Measurements from ENCODE around the gene ILK. TPM values are rescaled to one million over a fixed set of nuclear protein-coding genes. Genes with fewer than 3 reads are reported as not detected.

ILK gene
- total RNA-seq, 1 experiment from 2014 or later = 73.5 TPM

GRCh38 chr11:6602096-6602940 lies 1.3 kb upstream of the ILK start (continued):
- TF ChIP-seq CTCF (IDR thresholded peaks at IDR 0.05 in 2 of 3, conservative IDR thresholded peaks at IDR 0.05 in 1 of 3; ENCODE audit: borderline replicate concordance in 1 of 3, insufficient read depth in 1 of 3, low read depth in 2 of 3, low read length in 2 of 3) = no peak
- no peak for TF ChIP-seq ELF1 (IDR thresholded peaks at IDR 0.05; ENCODE audit: borderline replicate concordance, low read depth)
- no peak for TF ChIP-seq FOSL1 (IDR thresholded peaks at IDR 0.05; ENCODE audit: low read depth)
- TF ChIP-seq MAX (IDR thresholded peaks at IDR 0.05) = no peak
- no peak for TF ChIP-seq TCF7L2 (IDR thresholded peaks at IDR 0.05; ENCODE audit: borderline replicate concordance, extremely low read depth, insufficient read depth, insufficient read length)
- TF ChIP-seq ZBTB33 (IDR thresholded peaks at IDR 0.05; ENCODE audit: extremely low read depth, insufficient replicate concordance, low read length) = no peak

Data from HCT116 (cell line).